GM21381 (cell line): ENCODE data around the gene CRTC1.

Experiments used
- ATAC-seq: cut with Tn5 transposase; IDR thresholded peaks from one replicate; pipeline ENCODE4 v1.9.1; 2021; ENCODE audit warnings: mild to moderate bottlenecking, moderate library complexity; ENCODE audit not compliant: unreplicated experiment

CRTC1 gene

GRCh38 chr19:18683109-18683957, at the start of gene CRTC1:
Gene CRTC1 (plus strand): TSS chr19:18683680. CDS start chr19:18683703, 23 bp downstream.
- ATAC-seq, result peak; percentile 70

GRCh38 chr19:18634612-18635297, 48.7 kb upstream of the CRTC1 start:
- no peak for ATAC-seq

GRCh38 chr19:18635831-18636182, 47.7 kb upstream of the CRTC1 start:
- no peak for ATAC-seq

GRCh38 chr19:18636183-18636968, 47.1 kb upstream of the CRTC1 start:
- peak; percentile 83 for ATAC-seq

GRCh38 chr19:18636969-18637629, 46.4 kb upstream of the CRTC1 start, which contains the start of gene KLHL26:
Gene KLHL26 (plus strand): TSS chr19:18637028. CDS start chr19:18637055, 27 bp downstream.
- no peak for ATAC-seq

GRCh38 chr19:18637673-18638630, 45.5 kb upstream of the CRTC1 start:
- ATAC-seq, result no peak

- ATAC-seq, result no peak
Observed at GRCh38 chr19:18639706-18640243, 43.7 kb upstream of the CRTC1 start.

GRCh38 chr19:18644196-18645034, 39.1 kb upstream of the CRTC1 start:
- no peak for ATAC-seq

- ATAC-seq, result no peak
Observed at GRCh38 chr19:18645035-18645511, 38.4 kb upstream of the CRTC1 start.

GRCh38 chr19:18646535-18647370, 36.7 kb upstream of the CRTC1 start:
- ATAC-seq, result no peak

- ATAC-seq, result no peak
Observed at GRCh38 chr19:18647371-18647767, 36.1 kb upstream of the CRTC1 start.

- no peak for ATAC-seq
Observed at GRCh38 chr19:18647807-18648206, 35.7 kb upstream of the CRTC1 start.

- ATAC-seq, result no peak
Observed at GRCh38 chr19:18648973-18649315, 34.5 kb upstream of the CRTC1 start.

- ATAC-seq, result no peak
Observed at GRCh38 chr19:18649371-18650020, 34.0 kb upstream of the CRTC1 start.

GRCh38 chr19:18650021-18650390, 33.5 kb upstream of the CRTC1 start:
- no peak for ATAC-seq

- ATAC-seq, result no peak
Observed at GRCh38 chr19:18650468-18651041, 32.9 kb upstream of the CRTC1 start.

GRCh38 chr19:18651300-18651699, 32.2 kb upstream of the CRTC1 start:
- ATAC-seq, result no peak
